K562 (cell line): ENCODE data around the gene SYNE1. TPM values are rescaled to one million over a fixed set of nuclear protein-coding genes. Genes with fewer than 3 reads are reported as not detected.

ENCODE experiments used
- ATAC-seq: fragments of 200-7000 bp; cut with Tn5 transposase; 3 replicates; pipeline ENCODE4 v1.9.1; 2020; ENCODE audit warnings: moderate library complexity
- BruUV-seq: library from RNA; stranded (reverse); fragments of 400-500 nt; replicated peaks from 2 replicates; lab custom pipeline; 2021; lab: Mats Ljungman, UMichigan
- CTCF ChIA-PET: fragments of 300-600 bp; formaldehyde crosslinking; extraction: SDS; loops from one replicate; lab custom pipeline; 2021; ENCODE audit warnings: low intra/inter-chr PET ratio; lab: Yijun Ruan, JAX
- POLR2A ChIA-PET: fragments of 300-600, 350-650 bp; sonication (Branson Sonifier 250); formaldehyde crosslinking; extraction: SDS; loops from one replicate; lab custom pipeline; 2021; ENCODE audit warnings: antibody characterized with exemption, inconsistent platforms; lab: Yijun Ruan, JAX
- DNase-seq, 4 experiments: peaks; one replicate each; pipeline versions ENCODE4 v3.0.0 to v3.0.0-alpha.2; 2011 to 2018; ENCODE audit warnings: low spot score in 3 of 4, mixed read lengths in 3 of 4; ENCODE audit errors: extremely low read depth in 1 of 4
- FAIRE-seq: peaks from 2 replicates; lab custom pipeline; 2011; peaks lifted over from hg19 to GRCh38; lab: Jason Lieb, UNC
- H2AFZ ChIP-seq: 2 replicates; pipeline ENCODE4 v1.6.0; 2011; ENCODE audit warnings: low read depth, low read length, control low read depth, inconsistent platforms
- H3K27ac ChIP-seq: fragments of 200-600 bp; 3 replicates; pipeline ENCODE4 v1.8.0; 2011; ENCODE audit warnings: low read depth, mild to moderate bottlenecking, control low read depth, inconsistent platforms, low read length, moderate library complexity, mixed read lengths; ENCODE audit errors: extremely low read depth
- H3K27me3 ChIP-seq, 2 experiments: fragments of 300-600 bp in 1 of 2; 2 replicates in 1 of 2; 3 replicates in 1 of 2; pipeline versions ENCODE4 v1.6.0 to v1.8.0; 2011; ENCODE audit warnings: inconsistent platforms in 2 of 2, low read length in 2 of 2, mild to moderate bottlenecking in 1 of 2, mixed read lengths in 1 of 2, moderate library complexity in 1 of 2; ENCODE audit not compliant: control insufficient read depth in 2 of 2, insufficient read depth in 2 of 2
- H3K36me3 ChIP-seq: fragments of 300-600 bp; 3 replicates; pipeline ENCODE4 v1.8.0; 2011; ENCODE audit warnings: mild to moderate bottlenecking, low read length, inconsistent platforms; ENCODE audit not compliant: control insufficient read depth, insufficient read depth
- H3K4me1 ChIP-seq, 2 experiments: fragments of 200-600 bp in 1 of 2; replicated peaks in 1 of 2; 2 replicates in 1 of 2; 3 replicates in 1 of 2; pipeline versions ENCODE4 v1.5.1 to v1.8.0; 2011; ENCODE audit warnings: inconsistent platforms in 2 of 2, low read length in 2 of 2, mild to moderate bottlenecking in 1 of 2, mixed read lengths in 1 of 2, moderate library complexity in 1 of 2; ENCODE audit not compliant: control insufficient read depth in 2 of 2, insufficient read depth in 2 of 2
- H3K4me2 ChIP-seq: 2 replicates; pipeline ENCODE4 v1.6.1; 2011; ENCODE audit warnings: low read length, control low read depth, inconsistent platforms, mixed read lengths; ENCODE audit not compliant: insufficient read depth
- H3K4me3 ChIP-seq: fragments of 200-600 bp; sonication (generic), shearing (Covaris generic); 2 replicates; pipeline ENCODE4 v1.5.1; 2016; ENCODE audit warnings: control low read depth, inconsistent platforms
- H3K79me2 ChIP-seq: fragments of 200-600 bp; 3 replicates; pipeline ENCODE4 v1.8.0; 2011; ENCODE audit warnings: low read length, inconsistent platforms; ENCODE audit not compliant: control insufficient read depth, insufficient read depth
- H3K9ac ChIP-seq, 2 experiments: 2 replicates each; pipeline versions ENCODE4 v1.6.0 to v1.6.1; 2011; ENCODE audit warnings: low read depth in 2 of 2, low read length in 2 of 2, control low read depth in 1 of 2, inconsistent platforms in 1 of 2, mild to moderate bottlenecking in 1 of 2, mixed read lengths in 1 of 2; ENCODE audit not compliant: insufficient read depth in 1 of 2
- H3K9me1 ChIP-seq: one replicate; pipeline ENCODE4 v1.6.0; 2011; ENCODE audit warnings: inconsistent platforms, mild to moderate bottlenecking, low read length, moderate library complexity; ENCODE audit not compliant: control insufficient read depth, insufficient read depth
- H3K9me3 ChIP-seq: replicated peaks from 2 replicates; pipeline ENCODE4 v1.5.1; 2011; ENCODE audit warnings: low read depth, low read length, inconsistent platforms; ENCODE audit not compliant: control insufficient read depth, insufficient read depth
- H4K20me1 ChIP-seq: replicated peaks from 2 replicates; pipeline ENCODE4 v1.6.1; 2011; ENCODE audit warnings: low read length, inconsistent platforms, mixed read lengths; ENCODE audit not compliant: control insufficient read depth, insufficient read depth
- AFF4 ChIP-seq: sonication (generic); formaldehyde crosslinking; IDR thresholded peaks from 2 replicates; pipeline ENCODE4 v1.8.0; 2023; ENCODE audit warnings: mild to moderate bottlenecking, missing genetic modification reagents
- DDX20 ChIP-seq: fragments of 450-650 bp; IDR thresholded peaks from 2 replicates; pipeline ENCODE4 v1.6.1; 2016; ENCODE audit warnings: missing genetic modification characterization, low read depth, mild to moderate bottlenecking, missing compliant biosample characterization, moderate library complexity
- ELF2 ChIP-seq: fragments of 250-450 bp; sonication (Bioruptor Pico); IDR thresholded peaks from 2 replicates; pipeline ENCODE4 v1.5.0; 2021; ENCODE audit warnings: mild to moderate bottlenecking
- IFI16 ChIP-seq: fragments of 250-450 bp; sonication (Bioruptor Pico); IDR thresholded peaks from 2 replicates; pipeline ENCODE4 v2.1.2; 2022; ENCODE audit warnings: mild to moderate bottlenecking, inconsistent platforms
- MCM7 ChIP-seq, 2 experiments: fragments of 450-650 bp; IDR thresholded peaks; 2 replicates each; pipeline ENCODE4 v1.6.1; 2016 to 2018
- SAFB ChIP-seq: fragments of 200-400 bp; formaldehyde crosslinking; IDR thresholded peaks from 2 replicates; pipeline ENCODE4 v1.6.1; 2017; ENCODE audit warnings: low read depth, low read length, borderline replicate concordance
- ZNF217 ChIP-seq: sonication (generic); formaldehyde crosslinking; IDR thresholded peaks from 2 replicates; pipeline ENCODE4 v1.8.0; 2022; ENCODE audit warnings: mild to moderate bottlenecking, missing genetic modification reagents
- ZNF431 ChIP-seq: sonication (generic); formaldehyde crosslinking; IDR thresholded peaks from 2 replicates; pipeline ENCODE4 v1.8.0; 2022; ENCODE audit warnings: mild to moderate bottlenecking, missing genetic modification reagents
- ZNF695 ChIP-seq: fragments of 450-650 bp; formaldehyde crosslinking; IDR thresholded peaks from 2 replicates; pipeline ENCODE4 v1.4.0; 2020; ENCODE audit warnings: mild to moderate bottlenecking, moderate library complexity
- ZNF75A ChIP-seq: fragments of 450-650 bp; formaldehyde crosslinking; IDR thresholded peaks from 2 replicates; pipeline ENCODE4 v1.4.0; 2020; ENCODE audit warnings: mild to moderate bottlenecking
- WGBS: fragments of 100-300 bp; shearing (Covaris generic); methylation state at CpG from one replicate; pipeline ENCODE4 v1.1.6; 2016; ENCODE audit warnings: low coverage, mixed read lengths; ENCODE audit not compliant: insufficient coverage; ENCODE audit errors: missing lambda C conversion rate; 5-methylcytosine and 5-hydroxymethylcytosine counted together
- in situ Hi-C: fragments of 300-500 bp; cut with MboI; formaldehyde crosslinking; loops from 4 replicates; pipeline ENCODE4 v1.15.0; 2018; ENCODE audit warnings: inconsistent platforms, mixed read lengths
- intact Hi-C: fragments of 100-400 bp; cut with micrococcal nuclease; formaldehyde crosslinking; loops from 2 replicates; pipeline ENCODE4 v1.14.2; 2022
- polyA plus RNA-seq, 8 experiments: library from polyadenylated mRNA; depleted of rRNA in 4 of 8; stranded (reverse) in 5 of 8; unstranded in 3 of 8; fragments of >200 nt; fragmentation: Nextera tagmentation in 2 of 8; fragmentation: Illumina TruSeq in 1 of 8; extraction: Ambion mirVana in 2 of 8; extraction: Trizol in 1 of 8; gene quantifications; 2 replicates each; pipeline versions ENCODE4 v1.2.1 to v1.2.3, GENCODE V29; 2011 to 2014; ENCODE audit warnings: inconsistent platforms in 1 of 8, missing spikeins in 1 of 8
- total RNA-seq, 7 experiments: library from RNA; depleted of rRNA in 6 of 7; stranded (reverse); fragments of >200 nt in 6 of 7; fragmentation: Illumina TruSeq in 2 of 7; extraction: Trizol in 2 of 7; gene quantifications; 2 replicates each; pipeline versions ENCODE4 v1.2.1 to v1.2.3, GENCODE V29; 2011 to 2021; ENCODE audit warnings: low replicate concordance in 1 of 7
- TF ChIP-seq, protein P1 (sequence below): sonication (generic); formaldehyde crosslinking; IDR thresholded peaks from 2 replicates; pipeline ENCODE4 v1.8.0; 2023; ENCODE audit warnings: mild to moderate bottlenecking, missing genetic modification reagents
- TF ChIP-seq, protein P2 (sequence below): fragments of 450-650 bp; formaldehyde crosslinking; IDR thresholded peaks from 2 replicates; pipeline ENCODE4 v1.4.0; 2020; ENCODE audit warnings: mild to moderate bottlenecking, mixed read lengths
- TF ChIP-seq, protein P3 (sequence below), 2 experiments: fragments of 200-800 bp in 1 of 2; sonication (Bioruptor generic) in 1 of 2; sonication (generic) in 1 of 2; formaldehyde crosslinking in 1 of 2; IDR thresholded peaks in 1 of 2; conservative IDR thresholded peaks in 1 of 2; 2 replicates each; pipeline versions ENCODE4 v1.5.0 to v1.6.1; 2016 to 2020; ENCODE audit warnings: missing compliant biosample characterization in 1 of 2, missing genetic modification characterization in 1 of 2, missing genetic modification reagents in 1 of 2

SYNE1 gene
- total and polyA plus RNA-seq, 9 of the 15 experiments (the other 6 are each of a cell fraction or from before 2014, with no cell fraction given), result under 0.01 to 0.42 (median 0.08) TPM; not detected in 1

DNA sequence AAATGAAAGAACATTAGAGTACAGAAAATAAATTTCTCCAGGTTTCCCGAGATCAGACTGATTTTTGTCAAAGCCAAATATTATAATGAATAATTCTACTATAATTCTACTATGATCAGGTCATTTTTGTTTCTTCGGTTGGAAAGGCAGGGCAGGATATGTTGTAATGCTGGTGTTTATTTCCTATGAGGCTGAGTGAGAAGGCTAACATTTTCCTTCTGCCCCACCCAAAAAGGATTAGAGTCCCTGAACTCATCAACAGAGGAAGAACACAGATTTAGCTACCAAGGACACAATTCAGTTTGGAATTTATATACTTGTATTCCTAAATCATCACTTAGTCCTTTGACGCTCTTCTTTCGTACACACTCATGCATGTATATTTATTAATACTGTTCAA lies 318.9 kb downstream of the SYNE1 start (continued):
- TF ChIP-seq AFF4 (CRISPR knock-in tag) (no peak), DDX20 (tag) (no peak), MCM7 (IDR thresholded peaks at IDR 0.05) (no peak)
- TF ChIP-seq, protein P1, sequence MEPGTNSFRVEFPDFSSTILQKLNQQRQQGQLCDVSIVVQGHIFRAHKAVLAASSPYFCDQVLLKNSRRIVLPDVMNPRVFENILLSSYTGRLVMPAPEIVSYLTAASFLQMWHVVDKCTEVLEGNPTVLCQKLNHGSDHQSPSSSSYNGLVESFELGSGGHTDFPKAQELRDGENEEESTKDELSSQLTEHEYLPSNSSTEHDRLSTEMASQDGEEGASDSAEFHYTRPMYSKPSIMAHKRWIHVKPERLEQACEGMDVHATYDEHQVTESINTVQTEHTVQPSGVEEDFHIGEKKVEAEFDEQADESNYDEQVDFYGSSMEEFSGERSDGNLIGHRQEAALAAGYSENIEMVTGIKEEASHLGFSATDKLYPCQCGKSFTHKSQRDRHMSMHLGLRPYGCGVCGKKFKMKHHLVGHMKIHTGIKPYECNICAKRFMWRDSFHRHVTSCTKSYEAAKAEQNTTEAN, result no peak

DNA sequence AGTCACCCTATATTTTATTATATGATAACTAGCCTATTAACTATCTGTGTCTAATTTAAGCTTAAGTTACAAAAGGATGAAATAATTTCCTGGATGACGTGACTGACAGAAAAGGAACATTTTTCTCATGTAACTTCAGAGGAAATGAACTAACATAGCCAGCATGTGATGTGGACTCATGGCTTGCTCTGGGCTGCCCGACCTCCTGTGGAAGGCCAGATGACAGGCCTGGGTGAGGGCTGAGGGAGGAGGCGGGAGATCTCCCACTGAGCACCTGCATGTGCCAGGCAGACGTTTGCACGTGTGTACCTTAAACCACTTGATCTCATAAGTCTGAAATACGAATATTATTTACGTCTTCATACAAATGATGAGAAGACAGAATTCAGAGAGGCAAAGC lies 321.1 kb downstream of the SYNE1 start:
- Histone ChIP-seq H3K9me3 (no peaks in the 10 kb centered on the region), H3K4me3 (no peak overlapping the region), H3K9me1 (no peaks in the 10 kb centered on the region), H3K4me2 (no peak overlapping the region), H3K27me3 (0 out of 5 replicates have a peak, but pooled peaks cover 0 to 4% of the 10 kb centered on the region in 2 experiments), H3K79me2 (no peaks in the 10 kb centered on the region), H3K36me3 (no peaks in the 10 kb centered on the region), H3K4me1 (no peaks in the 10 kb centered on the region), H3K9ac (no peak overlapping the region), H2AFZ (no peak overlapping the region), H4K20me1 (no peaks in the 10 kb centered on the region), H3K27ac (no peak overlapping the region)
- CTCF ChIA-PET, result no interaction called here
- DNase-seq (no peak), FAIRE-seq (no peak), ATAC-seq (no peak)
- in situ Hi-C loops, result no loop called here
- under 1% methylated on average over 7 of the region's 7 CpGs for WGBS
- intact Hi-C loops, result no loop called here
- no TSS peak for BruUV-seq
- POLR2A ChIA-PET, result no interaction called here
- TF ChIP-seq ZNF75A (no peak), IFI16 (no peak), ZNF431 (CRISPR knock-in tag) (no peak), SAFB (no peak), ELF2 (CRISPR knock-in tag) (no peak), ZNF695 (CRISPR knock-in tag) (no peak), ZNF217 (no peak)
- TF ChIP-seq, protein P2, sequence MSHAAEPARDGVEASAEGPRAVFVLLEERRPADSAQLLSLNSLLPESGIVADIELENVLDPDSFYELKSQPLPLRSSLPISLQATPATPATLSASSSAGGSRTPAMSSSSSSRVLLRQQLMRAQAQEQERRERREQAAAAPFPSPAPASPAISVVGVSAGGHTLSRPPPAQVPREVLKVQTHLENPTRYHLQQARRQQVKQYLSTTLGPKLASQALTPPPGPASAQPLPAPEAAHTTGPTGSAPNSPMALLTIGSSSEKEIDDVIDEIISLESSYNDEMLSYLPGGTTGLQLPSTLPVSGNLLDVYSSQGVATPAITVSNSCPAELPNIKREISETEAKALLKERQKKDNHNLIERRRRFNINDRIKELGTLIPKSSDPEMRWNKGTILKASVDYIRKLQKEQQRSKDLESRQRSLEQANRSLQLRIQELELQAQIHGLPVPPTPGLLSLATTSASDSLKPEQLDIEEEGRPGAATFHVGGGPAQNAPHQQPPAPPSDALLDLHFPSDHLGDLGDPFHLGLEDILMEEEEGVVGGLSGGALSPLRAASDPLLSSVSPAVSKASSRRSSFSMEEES (CRISPR knock-in tag), result no peak
- TF ChIP-seq, protein P3, sequence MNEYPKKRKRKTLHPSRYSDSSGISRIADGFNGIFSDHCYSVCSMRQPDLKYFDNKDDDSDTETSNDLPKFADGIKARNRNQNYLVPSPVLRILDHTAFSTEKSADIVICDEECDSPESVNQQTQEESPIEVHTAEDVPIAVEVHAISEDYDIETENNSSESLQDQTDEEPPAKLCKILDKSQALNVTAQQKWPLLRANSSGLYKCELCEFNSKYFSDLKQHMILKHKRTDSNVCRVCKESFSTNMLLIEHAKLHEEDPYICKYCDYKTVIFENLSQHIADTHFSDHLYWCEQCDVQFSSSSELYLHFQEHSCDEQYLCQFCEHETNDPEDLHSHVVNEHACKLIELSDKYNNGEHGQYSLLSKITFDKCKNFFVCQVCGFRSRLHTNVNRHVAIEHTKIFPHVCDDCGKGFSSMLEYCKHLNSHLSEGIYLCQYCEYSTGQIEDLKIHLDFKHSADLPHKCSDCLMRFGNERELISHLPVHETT (CRISPR knock-in tag; conservative IDR thresholded peaks at IDR 0.05 in 1 of 2, IDR thresholded peaks at IDR 0.05 in 1 of 2), result no peak
